Activated T-cell treated with anti-CD3 and anti-CD28 coated beads for 4 hours (primary cell): Measurements from ENCODE around the gene CPTP.

Source experiments
- DNase-seq: peaks from one replicate; pipeline ENCODE4 v3.0.0-alpha.2; 2020

CPTP gene

DNA sequence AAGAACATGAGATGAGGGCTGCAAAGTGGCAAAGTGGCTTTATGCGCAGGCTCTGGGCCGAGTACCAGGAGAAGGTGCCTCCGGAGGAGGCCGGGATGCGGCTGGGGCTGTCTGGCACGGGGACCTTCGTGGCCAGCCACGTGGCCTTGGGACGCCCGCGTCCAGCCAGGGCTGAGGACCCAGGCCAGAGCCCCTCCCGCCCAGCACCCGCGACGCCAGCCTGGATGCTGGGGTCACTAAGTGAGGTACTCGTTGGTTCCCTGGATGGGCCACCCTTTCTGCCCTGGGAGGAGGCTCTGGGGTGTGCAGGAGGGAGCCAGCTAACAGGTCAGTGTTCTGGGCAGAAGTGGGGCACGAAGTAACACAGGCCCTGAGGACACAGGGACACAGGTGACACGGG lies 31.8 kb upstream of the CPTP start:
- no peak for DNase-seq

DNA sequence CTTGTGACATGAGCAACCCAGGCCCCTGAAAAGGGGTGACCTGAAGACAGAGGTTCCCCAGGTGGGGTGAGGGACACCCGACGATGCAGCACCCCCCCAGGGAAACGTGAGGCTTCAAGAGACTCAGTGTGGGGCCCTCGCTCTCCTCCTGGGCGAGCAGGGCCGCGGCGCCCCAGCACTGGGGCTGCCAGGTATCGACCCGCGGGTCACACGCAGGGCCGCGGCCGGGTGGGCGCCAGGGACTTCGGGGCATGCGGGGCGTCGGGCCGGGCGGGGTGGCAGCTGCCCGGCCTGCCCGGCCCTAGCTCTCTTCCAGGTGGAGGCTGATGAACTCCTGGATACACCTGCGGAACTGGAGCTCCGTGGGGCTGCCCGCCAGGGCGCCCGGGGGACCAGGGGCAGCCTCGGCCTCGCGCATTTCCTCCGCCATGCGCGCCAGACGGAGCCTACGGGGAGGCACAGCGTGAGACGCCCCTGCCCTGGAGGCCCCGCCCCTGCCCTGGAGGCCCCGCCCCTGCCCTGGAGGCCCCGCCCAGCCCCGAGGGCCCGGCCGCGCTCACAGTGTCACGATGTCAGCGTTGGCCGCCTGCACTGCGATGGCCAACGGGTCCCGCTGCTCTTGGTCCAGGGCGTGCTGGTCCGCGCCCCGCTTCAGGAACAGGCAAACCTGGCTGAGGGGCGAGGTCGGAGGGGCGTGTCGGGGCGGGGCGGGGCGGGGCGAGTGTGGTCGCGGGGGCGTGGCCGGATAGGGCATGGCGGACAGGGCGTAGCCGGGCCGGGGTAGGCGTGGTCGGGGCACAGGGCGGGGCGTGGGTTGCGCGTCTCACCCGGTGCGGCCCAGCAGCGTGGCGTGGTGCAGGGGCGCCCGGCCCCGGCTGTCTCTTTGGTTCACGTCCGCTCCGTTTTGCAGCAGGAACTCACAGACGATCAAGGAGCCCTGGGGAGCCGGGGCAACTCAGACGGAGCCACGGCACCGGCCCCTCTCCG lies 31.0 kb upstream of the CPTP start:
- DNase-seq, result no peak

- no peak for DNase-seq
These were observed 30.2 kb upstream of the CPTP start for GRCh38 chr1:1294250-1294890.

GRCh38 chr1:1295154-1295923 lies 29.3 kb upstream of the CPTP start:
- no peak for DNase-seq

DNA sequence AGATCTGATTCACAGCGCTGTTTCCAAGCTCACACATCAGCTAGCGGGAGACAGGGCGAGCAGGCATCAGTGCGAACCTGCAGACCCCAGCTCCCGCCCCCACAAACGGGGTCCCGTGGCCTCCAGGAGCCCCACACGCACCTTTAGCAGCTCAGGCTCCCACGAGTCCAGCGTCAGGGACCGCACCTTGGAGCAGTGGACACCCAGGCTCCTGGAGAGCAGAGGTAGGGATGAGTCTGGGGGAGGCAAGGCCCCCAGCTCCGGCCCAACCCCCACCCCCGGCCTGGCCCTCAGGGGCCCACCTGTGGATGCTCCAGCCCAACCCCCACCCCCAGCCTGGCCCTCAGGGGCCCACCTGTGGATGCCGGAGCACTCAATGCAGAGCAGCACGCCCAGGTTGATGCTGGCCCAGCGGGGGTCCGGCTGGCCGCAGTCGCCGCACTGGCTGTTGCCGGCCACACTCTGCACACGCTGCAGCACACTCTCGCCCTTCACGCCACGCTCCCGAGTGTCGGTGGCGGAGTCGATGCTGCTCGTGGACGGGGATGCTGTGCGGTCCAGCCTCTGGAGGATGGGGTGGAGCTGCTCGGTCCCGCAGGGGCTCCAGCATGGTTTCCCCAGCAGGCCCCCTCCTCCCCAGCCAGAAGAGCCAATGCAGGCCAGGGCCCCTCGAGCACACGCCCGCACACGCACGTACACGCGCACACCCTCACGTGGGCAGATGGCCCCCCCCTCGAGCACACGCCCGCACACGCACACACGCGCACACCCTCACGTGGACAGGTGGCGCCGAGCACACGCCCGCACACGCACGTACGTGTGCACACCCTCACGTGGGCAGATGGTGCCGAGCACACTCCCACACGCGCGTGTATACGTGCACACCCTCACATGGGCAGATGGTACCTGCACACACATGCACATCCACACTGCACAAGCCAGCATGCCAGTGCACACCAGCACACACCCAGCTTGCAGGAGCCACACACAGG lies 28.2 kb upstream of the CPTP start:
- DNase-seq, result no peak

DNA sequence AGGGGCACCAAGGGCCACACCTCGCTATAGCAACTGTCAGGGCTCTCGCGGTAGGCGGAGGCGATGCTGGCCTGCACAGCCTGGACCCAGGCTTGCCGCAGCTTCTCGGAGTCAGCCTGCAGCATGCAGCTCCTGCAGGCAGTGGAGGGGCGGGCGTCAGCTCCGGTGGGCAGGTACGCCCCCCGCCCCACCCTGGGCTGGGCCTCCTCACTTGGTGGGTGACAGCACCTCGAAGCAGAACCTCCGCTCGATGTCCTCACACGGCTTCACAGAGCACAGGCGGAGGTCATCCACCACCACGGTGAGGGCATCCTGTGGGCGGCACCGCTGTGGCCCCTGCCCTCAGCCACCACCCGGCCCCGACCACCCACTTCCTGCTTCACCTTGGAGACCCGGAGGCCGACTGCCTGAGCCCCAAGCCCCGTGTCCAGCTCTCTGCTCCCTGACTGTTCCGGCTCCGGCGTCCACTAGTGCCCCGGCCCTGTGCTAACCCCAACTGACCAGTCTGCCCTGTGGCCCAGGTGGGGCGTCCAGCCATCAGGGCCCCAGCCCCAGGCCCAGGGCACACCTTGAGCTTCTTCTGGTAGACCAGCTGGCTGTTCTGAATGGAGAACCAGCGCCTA lies 26.7 kb upstream of the CPTP start:
- DNase-seq, result no peak

DNA sequence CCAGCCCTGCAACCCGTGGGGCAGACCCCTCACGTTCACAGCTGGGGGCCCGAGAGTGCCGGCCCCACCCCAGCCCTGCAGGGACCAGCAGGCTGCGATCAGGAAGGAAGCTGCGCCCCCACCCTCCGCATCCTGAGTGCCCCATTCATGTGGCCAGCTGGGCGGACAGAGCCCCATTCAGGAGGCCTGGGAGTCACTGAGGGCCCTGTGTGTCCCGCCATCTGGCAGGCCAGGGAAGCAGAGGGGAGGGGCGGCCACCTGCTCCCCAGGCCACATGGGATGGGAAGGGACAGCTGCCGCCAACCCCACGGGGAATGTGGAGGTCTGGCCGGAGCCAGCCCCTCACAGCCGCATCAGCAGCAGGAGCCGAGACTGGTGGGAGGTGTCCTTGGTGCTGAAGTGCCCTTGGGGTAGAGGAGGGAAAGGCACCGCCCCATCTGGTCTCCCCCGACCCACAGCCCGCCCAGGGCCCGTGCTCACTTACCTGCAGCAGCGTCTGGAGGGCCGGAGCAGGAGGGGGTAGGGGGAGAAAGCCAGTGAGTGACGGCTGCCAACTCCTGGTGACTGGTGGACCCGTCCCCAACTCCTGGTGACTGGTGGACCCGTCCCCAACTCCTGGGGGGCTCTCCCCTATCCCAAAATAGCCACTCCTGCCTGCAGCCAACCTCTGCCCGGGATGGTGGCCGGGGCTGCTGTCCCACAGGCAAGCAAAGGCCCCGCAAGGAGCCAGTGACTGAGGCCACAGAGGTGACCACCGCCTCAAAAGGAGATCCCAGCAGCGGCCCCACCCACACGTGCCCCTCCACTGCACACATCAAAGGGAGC lies 25.5 kb upstream of the CPTP start:
- DNase-seq, result no peak

GRCh38 chr1:1299686-1300351 lies 24.8 kb upstream of the CPTP start:
- no peak for DNase-seq

DNA sequence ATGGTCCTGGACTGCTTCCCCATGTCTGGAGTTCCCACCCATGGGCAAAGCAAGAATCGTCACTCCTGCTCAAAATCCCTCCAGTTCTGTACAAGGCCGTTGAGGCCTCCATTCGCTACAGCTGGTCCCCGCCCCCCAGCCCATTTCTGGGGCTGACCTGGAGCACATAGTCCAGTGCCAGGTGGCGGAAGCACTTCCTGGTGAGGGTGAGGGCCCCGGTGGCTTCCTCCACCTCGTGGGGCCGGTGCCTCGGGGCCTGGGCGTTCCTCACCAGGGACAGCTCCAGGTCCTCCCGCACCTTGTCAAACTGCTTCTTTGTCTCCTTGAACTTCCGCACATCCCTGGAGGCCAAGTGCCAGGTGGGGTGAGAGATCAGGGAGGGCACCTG lies 24.3 kb upstream of the CPTP start:
- no peak for DNase-seq

DNA sequence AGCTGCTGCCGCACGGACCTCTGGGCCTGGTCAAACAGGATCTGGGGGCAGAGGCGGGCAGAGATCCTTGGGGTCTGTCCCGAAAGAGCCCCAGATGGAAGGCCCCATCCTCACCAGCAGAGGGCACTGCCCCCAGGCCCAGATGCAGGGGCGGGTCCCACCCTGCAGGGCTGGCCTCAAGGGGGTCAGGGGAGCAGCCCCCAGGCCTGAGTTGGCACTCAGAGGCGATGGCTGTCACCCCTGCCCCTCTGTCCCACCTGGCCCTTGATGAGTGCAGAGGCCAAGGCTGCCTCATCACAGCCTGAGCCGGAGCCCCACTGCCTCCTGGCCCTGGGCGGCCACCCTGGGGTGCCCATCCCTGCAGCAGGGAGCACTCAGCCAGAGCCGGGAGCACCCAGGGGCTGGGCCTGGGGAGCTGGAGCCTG lies 22.6 kb upstream of the CPTP start:
- DNase-seq, result no peak

GRCh38 chr1:1302951-1303509 lies 21.6 kb upstream of the CPTP start:
- DNase-seq, result no peak

GRCh38 chr1:1303736-1304135 lies 20.9 kb upstream of the CPTP start:
- DNase-seq, result no peak

GRCh38 chr1:1304331-1305299 lies 20.0 kb upstream of the CPTP start:
- DNase-seq, result no peak

- peak; percentile 80 for DNase-seq
These were observed 19.1 kb upstream of the CPTP start for GRCh38 chr1:1305300-1306069.

GRCh38 chr1:1306070-1306660 lies 18.4 kb upstream of the CPTP start:
- no peak for DNase-seq

DNA sequence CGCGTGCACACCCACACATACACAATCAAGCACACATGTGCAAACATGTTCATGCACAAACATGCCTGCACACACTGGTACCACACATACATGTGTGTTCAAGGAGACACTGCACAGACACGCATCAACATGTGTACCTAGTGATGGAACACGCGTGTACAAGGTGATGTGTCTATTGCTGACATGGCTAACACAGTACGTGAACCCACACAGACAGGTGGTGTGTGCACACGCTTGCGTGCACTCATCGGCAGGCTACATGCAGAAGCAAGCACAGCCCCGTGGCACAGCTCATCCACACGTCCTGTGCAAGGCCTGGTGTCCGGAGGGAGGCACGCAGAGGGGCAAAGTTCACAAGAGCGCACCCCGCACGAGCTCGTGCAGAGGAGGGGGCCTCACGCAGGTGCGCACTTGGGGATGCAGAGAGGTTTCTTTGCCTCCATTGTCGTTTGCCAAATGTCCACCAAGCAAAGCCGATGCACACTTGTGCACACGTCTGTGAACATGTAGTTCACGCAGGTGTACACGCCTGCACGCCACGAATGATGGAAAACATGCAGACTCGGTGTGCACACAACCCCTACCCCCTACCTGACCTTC lies 17.8 kb upstream of the CPTP start:
- DNase-seq, result no peak
